Right forelimb (tissue), 1 donor: ENCODE results near the gene HDAC7.
"Not testable (repeated sequence)": the region's sequence is repeated elsewhere in the genome, so short reads cannot be mapped to it uniquely, and the experiment has no call there.

Source experiments
- DNase-seq: peaks from one replicate; pipeline ENCODE4 v3.0.0-alpha.2; 2018

Gene HDAC7

DNA sequence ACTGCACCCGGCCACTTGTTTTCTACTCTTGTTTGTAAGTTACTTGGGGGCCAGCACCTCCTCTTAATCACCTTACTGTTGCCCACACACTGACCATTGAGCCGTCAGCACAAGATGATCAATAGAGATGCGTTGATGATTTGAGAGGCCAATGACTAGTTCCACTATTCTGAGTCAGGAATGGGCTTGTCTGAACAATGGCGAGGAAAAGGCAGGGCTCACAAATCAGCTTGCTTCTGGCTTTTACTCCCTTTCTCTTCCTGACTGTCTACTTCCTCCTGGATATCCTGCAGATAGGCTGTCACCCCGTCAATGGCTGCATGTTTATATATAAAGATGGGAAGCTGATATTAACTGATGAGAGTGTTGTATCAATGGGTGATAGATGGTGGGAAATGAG, 29.1 kb upstream of the HDAC7 start:
- no peak for DNase-seq

GRCh38 chr12:47846294-47846996, 26.7 kb upstream of the HDAC7 start:
- no peak for DNase-seq

DNA sequence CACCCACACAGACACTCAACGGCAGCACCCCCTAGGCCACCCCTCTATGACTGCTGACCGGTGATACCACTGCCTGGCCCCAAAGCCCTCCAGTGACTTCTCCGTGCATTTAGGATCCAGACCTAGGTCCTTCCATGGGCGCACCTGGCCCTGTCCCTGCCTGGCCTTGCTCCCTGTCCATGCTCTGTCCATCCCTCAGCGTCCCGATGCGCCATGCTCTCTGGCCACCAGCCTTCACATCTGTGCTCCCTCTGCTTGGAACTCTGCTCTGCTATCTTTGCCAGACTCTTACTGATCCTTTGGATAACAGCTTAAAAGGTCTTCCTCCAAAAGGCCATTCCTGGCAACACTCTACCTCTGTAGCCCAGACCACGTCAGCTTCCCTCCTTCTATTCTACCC, 25.4 kb upstream of the HDAC7 start:
- no peak for DNase-seq

- DNase-seq = no peak
These were observed 24.7 kb upstream of the HDAC7 start for GRCh38 chr12:47844264-47845019.

DNA sequence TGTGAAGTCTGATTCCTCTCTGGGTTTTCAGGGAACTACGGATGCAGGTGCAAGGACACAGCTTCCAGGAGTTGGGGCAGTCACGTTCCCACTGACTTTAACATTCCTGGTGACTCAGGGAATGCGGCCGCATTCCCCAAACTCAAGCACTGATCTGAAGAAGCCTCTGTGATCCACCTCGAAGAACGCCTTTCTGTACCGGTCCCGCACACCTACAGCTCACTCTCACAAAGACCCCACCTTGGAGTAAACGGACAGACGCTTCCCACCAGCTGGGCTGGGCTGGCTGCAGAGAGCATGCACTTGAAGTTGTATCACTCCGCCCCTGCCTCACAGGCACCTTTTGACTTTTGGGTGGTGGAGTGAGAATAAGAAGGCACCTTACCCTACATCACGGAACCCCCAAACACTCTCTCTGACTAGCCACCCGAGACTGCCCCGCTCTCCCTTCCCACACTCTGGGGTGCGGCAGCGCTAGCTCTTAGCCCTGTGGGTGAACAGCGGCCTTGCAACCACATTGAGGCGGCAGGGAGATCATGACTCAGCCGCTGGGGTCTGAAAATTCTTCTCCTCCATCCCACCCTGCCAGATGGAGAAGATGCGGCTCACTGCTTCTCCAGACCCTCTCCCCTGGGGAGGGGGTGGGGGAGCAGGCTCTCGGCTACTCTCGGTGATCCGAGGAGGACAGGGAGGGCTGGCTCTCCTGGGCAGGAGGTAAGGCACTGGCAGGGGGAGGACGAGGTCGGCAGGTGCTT, 23.7 kb upstream of the HDAC7 start:
- no peak for DNase-seq

DNA sequence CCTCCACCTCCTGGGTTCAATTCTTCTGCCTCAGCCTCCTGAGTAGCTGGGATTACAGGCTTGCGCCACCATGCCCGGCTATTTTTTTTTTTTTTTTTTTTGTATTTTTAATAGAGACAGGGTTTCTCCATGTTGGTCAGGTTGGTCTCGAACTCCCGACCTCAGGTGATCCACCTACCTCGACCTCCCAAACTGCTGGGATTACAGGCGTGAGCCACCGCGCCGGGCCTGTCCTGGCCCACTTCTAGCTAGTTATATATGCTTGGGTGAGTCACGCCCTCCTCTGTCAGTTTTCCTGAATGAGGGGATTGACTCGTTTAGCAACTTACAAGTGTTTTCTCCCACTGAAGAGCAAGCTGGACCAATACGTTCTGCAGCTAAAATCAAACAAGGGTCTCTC, 22.8 kb upstream of the HDAC7 start:
- not testable (repeated sequence) for DNase-seq

- DNase-seq = no peak
These were observed 22.2 kb upstream of the HDAC7 start for GRCh38 chr12:47841910-47842309.

- DNase-seq = no peak
These were observed 21.8 kb upstream of the HDAC7 start for GRCh38 chr12:47841501-47841900.

GRCh38 chr12:47840571-47840970, 20.9 kb upstream of the HDAC7 start:
- DNase-seq = no peak

- DNase-seq = no peak
These were observed 19.6 kb upstream of the HDAC7 start for GRCh38 chr12:47839214-47839876.

DNA sequence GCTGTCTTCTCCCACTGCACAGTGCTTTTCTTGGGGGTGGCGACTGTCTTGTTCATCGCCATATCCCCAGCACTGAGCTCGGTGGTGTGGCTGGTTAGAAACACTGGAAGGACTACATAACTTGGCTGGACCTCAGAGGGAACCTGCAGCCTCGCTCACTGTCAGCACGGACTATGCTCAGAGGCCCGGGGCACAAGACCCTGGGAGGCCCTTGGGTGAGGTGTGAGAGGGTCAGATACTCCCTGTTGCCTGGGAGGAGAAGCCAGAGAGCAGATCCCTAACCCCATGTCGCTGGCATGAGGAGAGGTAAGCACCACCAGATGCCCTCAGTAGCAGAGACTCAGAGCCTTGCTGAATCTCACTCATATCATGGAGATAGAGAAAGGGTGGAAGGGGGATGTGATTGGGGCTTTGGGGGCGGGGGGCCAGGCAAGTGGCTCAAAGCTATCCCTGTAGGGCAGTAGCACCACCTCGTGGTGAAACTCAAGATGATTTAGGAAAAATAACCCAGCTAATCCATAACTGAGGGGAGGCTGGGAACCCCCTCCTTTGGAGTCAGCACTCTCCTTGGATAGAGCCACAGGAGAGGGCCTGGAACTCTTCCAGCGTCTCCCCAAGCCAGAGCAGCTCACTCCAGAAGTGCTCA, 18.7 kb upstream of the HDAC7 start:
- DNase-seq = no peak

DNA sequence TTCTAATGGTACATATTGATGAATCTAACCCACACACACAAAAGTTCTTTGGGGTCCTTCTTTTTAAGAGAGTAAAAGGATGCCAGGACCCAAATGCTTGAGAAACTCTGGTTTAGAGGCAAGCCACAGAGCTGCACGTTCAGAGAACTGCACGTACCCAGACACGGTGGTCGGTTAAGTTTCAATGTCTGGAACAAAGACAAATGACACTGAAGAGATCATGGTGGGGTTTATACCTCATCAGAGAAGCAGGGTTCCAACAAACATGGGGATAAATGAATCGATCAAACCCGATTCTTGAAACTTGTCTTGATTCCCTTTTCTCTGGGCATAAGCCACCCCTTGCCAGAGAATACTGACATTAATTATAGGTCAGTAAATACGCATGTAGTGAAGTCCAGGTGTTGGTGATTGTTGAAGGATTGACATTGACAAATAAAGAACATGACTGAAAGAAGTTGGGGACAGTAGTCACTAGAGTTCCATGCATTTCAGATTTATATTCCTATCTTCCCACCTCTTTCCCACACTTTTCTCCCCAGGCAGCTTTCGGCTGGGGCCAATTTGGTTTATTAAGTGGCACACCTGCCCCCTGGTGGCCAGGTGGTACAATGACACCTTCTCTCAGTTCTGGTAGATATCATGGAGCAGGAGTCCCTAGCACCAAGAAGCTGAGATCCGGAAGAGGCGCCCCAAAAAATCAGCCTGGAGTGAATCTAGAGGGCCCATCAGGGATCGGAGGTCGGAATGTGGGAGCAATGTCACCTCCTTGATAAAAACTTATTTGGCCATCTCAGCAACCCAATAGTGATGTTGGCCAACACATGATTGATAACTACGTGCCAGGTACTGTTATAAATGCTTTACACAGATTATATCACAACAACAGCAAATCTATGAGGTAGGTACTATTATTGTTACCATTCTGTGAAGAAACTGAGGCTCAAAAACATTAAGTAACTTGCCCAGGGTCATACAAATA, 17.8 kb upstream of the HDAC7 start:
- peak; percentile 73 for DNase-seq

DNA sequence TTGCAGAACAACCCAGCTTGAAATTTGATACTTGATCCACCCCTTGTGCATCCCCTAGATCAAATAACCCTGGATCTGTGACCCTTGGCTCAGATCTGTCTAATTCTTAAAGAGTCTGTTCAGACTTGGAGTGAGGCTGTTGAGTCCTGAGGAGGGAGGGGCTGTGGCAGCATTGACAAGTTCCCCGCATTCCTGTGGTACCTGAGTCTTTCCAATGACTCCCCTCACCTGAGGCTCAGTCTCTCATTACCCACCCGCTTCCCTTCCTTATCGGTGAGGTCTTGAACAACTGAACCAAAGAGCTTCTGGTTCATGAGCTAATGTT, 16.1 kb upstream of the HDAC7 start:
- no peak for DNase-seq

- DNase-seq = no peak
These were observed 15.5 kb upstream of the HDAC7 start for GRCh38 chr12:47835006-47835830.

DNA sequence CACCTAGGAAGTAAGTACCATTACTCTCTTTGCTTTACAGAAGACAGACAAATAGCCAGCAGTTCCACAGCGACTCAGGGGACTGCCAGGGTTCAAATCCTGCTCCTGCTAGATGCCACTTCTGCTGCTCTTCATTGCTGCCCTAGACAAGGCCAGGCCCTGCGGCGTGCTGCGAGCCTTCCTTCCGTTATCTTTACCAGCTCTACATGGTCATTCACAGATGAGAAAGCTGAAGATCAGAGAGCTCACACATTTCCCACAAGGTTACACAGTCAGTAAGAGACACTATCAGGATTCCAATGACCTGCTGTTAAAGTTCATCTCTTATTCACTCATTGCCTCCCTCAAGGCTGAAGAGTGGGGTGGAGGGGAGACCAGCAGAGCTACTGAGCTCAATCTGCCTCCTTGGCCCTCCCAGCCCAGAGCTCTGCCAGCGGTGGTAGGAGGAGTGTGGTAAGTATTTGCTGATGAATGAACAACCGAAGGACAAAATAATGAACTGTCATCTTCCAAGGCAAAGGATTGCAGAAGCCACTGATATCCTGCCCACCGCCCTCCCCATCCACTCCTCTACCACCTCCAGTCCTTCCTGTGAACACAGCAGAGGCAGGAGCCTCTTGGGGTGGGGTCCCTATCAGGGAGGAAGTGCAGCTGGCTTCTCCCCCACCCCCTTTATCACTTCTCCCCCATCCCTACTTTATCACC, 14.6 kb upstream of the HDAC7 start:
- no peak for DNase-seq

DNA sequence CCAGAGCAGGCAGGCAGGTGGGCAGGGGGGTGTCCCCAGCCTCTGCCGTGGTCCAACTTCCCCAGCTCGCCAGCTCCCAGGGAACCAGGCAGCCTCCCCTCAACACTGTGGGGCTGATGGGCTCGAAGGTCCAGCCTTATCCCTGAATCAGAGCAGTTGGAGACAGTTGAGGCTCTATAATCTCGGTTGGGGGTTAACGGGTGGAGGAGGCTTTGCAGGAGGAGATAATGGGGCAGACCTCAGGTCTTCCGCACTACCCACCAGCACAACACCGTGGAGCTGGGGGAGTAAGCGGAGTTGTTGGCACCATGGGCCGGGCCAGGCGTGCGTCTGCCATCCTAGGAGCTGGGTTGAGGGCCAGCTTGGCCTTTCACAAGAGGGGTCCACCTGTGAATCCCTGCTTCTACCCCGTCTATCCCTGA, 13.9 kb upstream of the HDAC7 start:
- no peak for DNase-seq

DNA sequence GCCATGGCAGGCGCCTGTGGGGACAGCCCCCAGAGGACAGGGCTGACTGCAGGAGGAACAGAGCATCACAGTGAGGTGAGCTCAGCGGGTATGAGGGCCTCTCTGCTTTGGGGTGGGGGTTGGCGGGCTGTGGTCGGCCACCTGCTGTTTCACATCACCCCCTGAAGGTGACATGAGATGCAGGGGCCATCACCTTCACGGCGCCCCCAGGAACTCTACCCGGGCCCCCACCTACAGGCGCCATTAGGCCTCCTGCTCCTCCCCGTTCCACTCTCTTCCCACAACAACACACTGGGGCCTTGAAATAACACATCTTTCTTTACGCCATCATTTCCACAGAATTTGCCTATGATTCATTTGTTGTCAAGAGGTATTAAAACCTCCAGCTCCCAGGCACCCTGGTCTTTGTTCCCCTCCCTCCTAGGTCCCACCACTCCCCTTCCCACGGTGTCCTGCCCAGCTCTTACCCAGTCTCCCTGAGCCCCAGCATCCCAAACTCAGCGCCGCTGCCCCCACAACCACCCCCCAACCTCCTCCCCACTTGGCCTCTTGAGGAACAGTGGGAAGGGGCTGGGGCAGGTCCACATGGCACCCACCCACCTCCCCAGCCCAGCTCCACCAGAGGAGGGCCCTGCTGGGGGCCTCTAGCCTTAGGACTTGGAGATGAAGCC, 12.7 kb upstream of the HDAC7 start:
- DNase-seq = no peak

DNA sequence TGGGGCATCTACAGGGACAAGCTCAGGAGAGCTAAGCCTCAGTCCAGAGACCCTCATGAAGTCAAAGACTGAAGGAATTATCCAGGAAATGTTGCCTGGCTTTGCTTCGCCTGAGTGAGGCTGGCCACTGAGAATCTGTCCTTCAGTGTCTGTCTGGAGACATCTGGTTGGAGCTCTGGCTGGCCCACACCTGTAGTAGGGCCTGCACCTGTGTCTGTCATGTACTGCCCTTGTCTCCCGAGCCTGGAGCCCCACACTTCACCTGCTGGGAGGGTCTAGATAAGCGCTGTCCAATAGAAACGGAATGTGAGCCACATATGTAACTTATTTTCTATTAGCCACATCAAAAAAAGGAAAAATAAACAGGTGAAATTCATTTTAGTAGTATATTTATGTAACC, 9.9 kb upstream of the HDAC7 start:
- DNase-seq = no peak

DNA sequence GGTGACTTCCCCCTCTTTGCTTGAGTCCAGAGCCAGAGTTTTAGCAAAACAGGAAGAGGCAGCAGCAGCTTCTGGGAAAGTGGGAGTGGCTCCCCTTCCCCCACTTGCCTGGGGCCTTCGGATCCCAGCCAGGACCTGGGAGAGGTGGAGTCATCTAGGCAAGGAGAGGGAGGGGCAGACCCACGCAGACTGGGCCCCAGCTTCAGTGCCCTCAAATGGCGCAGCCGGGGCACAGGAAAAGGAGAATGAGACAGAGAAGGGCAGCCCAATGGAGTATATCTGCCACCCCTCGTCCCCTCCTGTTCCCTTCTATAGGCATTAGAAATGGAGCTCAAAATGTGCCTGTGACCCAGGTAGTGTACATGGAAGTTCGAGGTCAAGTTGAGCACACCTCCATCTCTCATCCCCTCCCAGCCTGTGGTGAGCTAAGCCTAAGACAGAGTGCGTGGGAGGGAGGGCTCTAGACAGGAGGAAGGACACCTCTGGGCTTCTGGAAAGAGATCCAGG, 9.3 kb upstream of the HDAC7 start:
- peak; percentile 79 for DNase-seq
